Left lung (tissue), 10 donors: ENCODE results near the gene LHX2. TPM values are rescaled to one million over a fixed set of nuclear protein-coding genes. Genes with fewer than 3 reads are reported as not detected.

ENCODE experiments used
- ATAC-seq: fragments of 200-7000 bp; cut with Tn5 transposase; one replicate; pipeline ENCODE4 v1.9.1; 2020; ENCODE audit warnings: moderate library complexity
- DNase-seq, 4 donors: peaks; one replicate each; pipeline ENCODE4 v3.0.0-alpha.2; 2013 to 2020
- H3K27ac ChIP-seq, 2 donors: fragments of 200-600 bp; sonication (generic) in 1 of 2; one replicate each; pipeline versions ENCODE4 v1.5.0 to v1.8.0; 2020 to 2021
- H3K27me3 ChIP-seq, 2 donors: fragments of 200-600 bp; sonication (generic) in 1 of 2; one replicate each; pipeline versions ENCODE4 v1.5.0 to v1.8.0; 2020 to 2021
- H3K36me3 ChIP-seq, 2 donors: fragments of 200-600 bp; sonication (generic) in 1 of 2; one replicate each; pipeline versions ENCODE4 v1.5.0 to v1.8.0; 2020 to 2021
- H3K4me1 ChIP-seq, 2 donors: fragments of 200-600 bp; one replicate each; pipeline ENCODE4 v1.8.0; 2021
- H3K4me3 ChIP-seq, 2 donors: fragments of 200-600 bp; sonication (generic) in 1 of 2; one replicate each; pipeline versions ENCODE4 v1.5.0 to v1.8.0; 2020 to 2021; ENCODE audit warnings: mild to moderate bottlenecking in 1 of 2
- H3K9me3 ChIP-seq, 2 donors: fragments of 200-600 bp; sonication (generic) in 1 of 2; one replicate each; pipeline versions ENCODE4 v1.5.0 to v1.8.0; 2020 to 2021
- CTCF ChIP-seq, 2 donors: fragments of 200-600 bp; sonication (generic) in 1 of 2; IDR thresholded peaks; one replicate each; pipeline versions ENCODE4 v1.5.0 to v1.8.0; 2021; ENCODE audit warnings: antibody characterized with exemption in 2 of 2
- intact Hi-C, 2 donors: fragments of 100-400 bp; cut with DNase I; formaldehyde crosslinking; loops; one replicate each; pipeline versions ENCODE4 v1.11.2 to v1.14.2; 2022
- polyA plus RNA-seq, 6 donors: library from polyadenylated mRNA; unstranded; fragments of 120-200 nt; gene quantifications; one replicate each; pipeline ENCODE4 v1.2.1, GENCODE V29; 2013; ENCODE audit not compliant: insufficient read length in 6 of 6
- total RNA-seq, 2 donors: library from RNA; stranded (reverse); fragmentation: NEBNext Ultra II Directional; extraction: Animal tissue kit (Norgen Biotek cat#: 25700); gene quantifications; one replicate each; pipeline ENCODE4 v1.2.1, GENCODE V29; 2021
- donor health status: DM: no; HTN: yes; CAD: no.
- donor health status: DM: no; HTN: no; CAD: no.

Gene LHX2
- total and polyA plus RNA-seq, 8 donors: 0.12 to 0.26 (median 0.21) TPM; not detected in 4

- H3K36me3 ChIP-seq: no peaks in the 10 kb centered on the region
- no peak for TF ChIP-seq CTCF (IDR thresholded peaks at IDR 0.05)
- H3K9me3 ChIP-seq: no peaks in the 10 kb centered on the region
- ATAC-seq (no peak), DNase-seq (no peak)
- no peak overlapping the region for H3K4me3 ChIP-seq
- no peaks in the 10 kb centered on the region for H3K4me1 ChIP-seq
- intact Hi-C loops: no loop called here
- peaks cover 18 to 100% of the 10 kb centered on the region in 2 donors for H3K27me3 ChIP-seq
- no peak overlapping the region for H3K27ac ChIP-seq
Measured at GRCh38 chr9:124032247-124032646, 20.7 kb downstream of the LHX2 start.

GRCh38 chr9:124033348-124033747 is 21.8 kb downstream of the LHX2 start:
- DNase-seq: no peak
- TF ChIP-seq CTCF (IDR thresholded peaks at IDR 0.05): no peak
- no peak for ATAC-seq
- intact Hi-C loops: no loop called here
- H3K27ac ChIP-seq: no peak overlapping the region
- peaks cover 23 to 100% of the 10 kb centered on the region in 2 donors for H3K27me3 ChIP-seq
- no peaks in the 10 kb centered on the region for H3K9me3 ChIP-seq
- no peak overlapping the region for H3K4me3 ChIP-seq
- H3K36me3 ChIP-seq: no peaks in the 10 kb centered on the region
- no peaks in the 10 kb centered on the region for H3K4me1 ChIP-seq

- H3K27me3 ChIP-seq: peaks cover 24 to 100% of the 10 kb centered on the region in 2 donors
- intact Hi-C loops: no loop called here
Measured at GRCh38 chr9:124033967-124034366, 22.4 kb downstream of the LHX2 start.

GRCh38 chr9:124035001-124035650 is 23.6 kb downstream of the LHX2 start:
- DNase-seq (no peak), ATAC-seq (no peak)
- Histone ChIP-seq H3K9me3 (no peaks in the 10 kb centered on the region), H3K27me3 (peaks cover 24 to 100% of the 10 kb centered on the region in 2 donors), H3K4me3 (no peak overlapping the region), H3K36me3 (no peaks in the 10 kb centered on the region), H3K27ac (no peak overlapping the region), H3K4me1 (peaks cover 0 to 1% of the 10 kb centered on the region in 2 donors)
- intact Hi-C loops: no loop called here
- no peak for TF ChIP-seq CTCF (IDR thresholded peaks at IDR 0.05)

More at GRCh38 chr9:124033967-124034366, 22.4 kb downstream of the LHX2 start:
- no peak for ATAC-seq
- no peaks in the 10 kb centered on the region for H3K36me3 ChIP-seq
- H3K9me3 ChIP-seq: no peaks in the 10 kb centered on the region
- H3K4me1 ChIP-seq: no peaks in the 10 kb centered on the region
- no peak overlapping the region for H3K27ac ChIP-seq
- no peak for DNase-seq
- no peak overlapping the region for H3K4me3 ChIP-seq
- TF ChIP-seq CTCF (IDR thresholded peaks at IDR 0.05): no peak

GRCh38 chr9:124036578-124036977 is 25.0 kb downstream of the LHX2 start:
- Histone ChIP-seq H3K4me3 (no peak overlapping the region), H3K27ac (no peak overlapping the region), H3K4me1 (peaks cover 3 to 13% of the 10 kb centered on the region in 2 donors), H3K9me3 (no peaks in the 10 kb centered on the region), H3K27me3 (peaks cover 21 to 100% of the 10 kb centered on the region in 2 donors), H3K36me3 (no peaks in the 10 kb centered on the region)
- TF ChIP-seq CTCF (IDR thresholded peaks at IDR 0.05): no peak
- intact Hi-C loops: no loop called here
- DNase-seq: no peak
- ATAC-seq: no peak
